ENCODE measurements around the gene HIGD1C. TPM values are rescaled to one million over a fixed set of nuclear protein-coding genes. Genes with fewer than 3 reads are reported as not detected.

HIGD1C gene
- total RNA-seq, 1 experiment from 2014 or later, result not detected

GRCh38 chr12:50961708-50962107 is 9.4 kb downstream of the HIGD1C start:
- Histone ChIP-seq H4K8ac (replicated peaks; ENCODE audit: insufficient read length, low read depth, low read length) (no peak overlapping the region), H3K27ac (ENCODE audit: insufficient read length, low read depth, low read length) (no peak overlapping the region), H3K4me2 (ENCODE audit: insufficient read depth, insufficient read length, low read length) (no peak overlapping the region), H2AK5ac (ENCODE audit: insufficient read length, low read length) (no peak overlapping the region), H2BK5ac (ENCODE audit: insufficient read length, low read length) (no peak overlapping the region), H3K27me3 (ENCODE audit: insufficient read depth, low read length) (no peaks in the 10 kb centered on the region), H4K20me1 (ENCODE audit: control insufficient read depth, insufficient read depth, insufficient read length) (no peaks in the 10 kb centered on the region), H3K79me1 (ENCODE audit: insufficient read depth, low read depth, low read length, poor library complexity, severe bottlenecking) (no peaks in the 10 kb centered on the region), H2BK120ac (ENCODE audit: low read depth, low read length, poor library complexity, severe bottlenecking) (no peak overlapping the region), H3K18ac (ENCODE audit: insufficient read length, low read depth, low read length) (no peak overlapping the region), H3K23ac (ENCODE audit: insufficient read length, low read depth, low read length) (no peak overlapping the region), H3T11ph (ENCODE audit: low read length) (no peak overlapping the region), H3K9ac (ENCODE audit: extremely low read depth, insufficient read length, low read length) (no peak overlapping the region), H3K14ac (ENCODE audit: insufficient read depth, low read length) (no peak overlapping the region), H3K79me2 (ENCODE audit: insufficient read depth, low read length) (no peaks in the 10 kb centered on the region), H4K91ac (ENCODE audit: insufficient read length, low read depth, low read length) (no peak overlapping the region), H4K5ac (ENCODE audit: insufficient read length, low read depth, low read length) (no peak overlapping the region), H3K4me1 (ENCODE audit: insufficient read depth, low read length) (no peaks in the 10 kb centered on the region), H2BK15ac (ENCODE audit: low read depth, low read length) (no peak overlapping the region), H2AFZ (ENCODE audit: low read length) (no peak overlapping the region), H3K9me3 (ENCODE audit: control insufficient read depth, low read depth, low read length) (no peaks in the 10 kb centered on the region), H3K23me2 (ENCODE audit: insufficient read length, low read depth, low read length, poor library complexity, severe bottlenecking) (no peaks in the 10 kb centered on the region), H3K4ac (ENCODE audit: low read depth, low read length) (no peak overlapping the region), H3K56ac (ENCODE audit: insufficient read length, low read depth, low read length) (no peak overlapping the region), H2BK20ac (ENCODE audit: low read depth, low read length, poor library complexity, severe bottlenecking) (no peak overlapping the region), H2BK12ac (ENCODE audit: insufficient read length, low read depth, low read length) (no peak overlapping the region)
- peaks cover 0 to 2% (median 0%) of the 10 kb centered on the region in 3 experiments; a peak in 1 of 7 replicates for H3K36me3 Mint-ChIP-seq (ENCODE audit: insufficient read depth in 1 of 3, low read depth in 3 of 3)
- H3K9me3 Mint-ChIP-seq, result no peaks in the 10 kb centered on the region
- H3K27ac Mint-ChIP-seq, result no peak overlapping the region
- H3K4me3 Mint-ChIP-seq, result no peak overlapping the region
- TF ChIP-seq, protein P1, sequence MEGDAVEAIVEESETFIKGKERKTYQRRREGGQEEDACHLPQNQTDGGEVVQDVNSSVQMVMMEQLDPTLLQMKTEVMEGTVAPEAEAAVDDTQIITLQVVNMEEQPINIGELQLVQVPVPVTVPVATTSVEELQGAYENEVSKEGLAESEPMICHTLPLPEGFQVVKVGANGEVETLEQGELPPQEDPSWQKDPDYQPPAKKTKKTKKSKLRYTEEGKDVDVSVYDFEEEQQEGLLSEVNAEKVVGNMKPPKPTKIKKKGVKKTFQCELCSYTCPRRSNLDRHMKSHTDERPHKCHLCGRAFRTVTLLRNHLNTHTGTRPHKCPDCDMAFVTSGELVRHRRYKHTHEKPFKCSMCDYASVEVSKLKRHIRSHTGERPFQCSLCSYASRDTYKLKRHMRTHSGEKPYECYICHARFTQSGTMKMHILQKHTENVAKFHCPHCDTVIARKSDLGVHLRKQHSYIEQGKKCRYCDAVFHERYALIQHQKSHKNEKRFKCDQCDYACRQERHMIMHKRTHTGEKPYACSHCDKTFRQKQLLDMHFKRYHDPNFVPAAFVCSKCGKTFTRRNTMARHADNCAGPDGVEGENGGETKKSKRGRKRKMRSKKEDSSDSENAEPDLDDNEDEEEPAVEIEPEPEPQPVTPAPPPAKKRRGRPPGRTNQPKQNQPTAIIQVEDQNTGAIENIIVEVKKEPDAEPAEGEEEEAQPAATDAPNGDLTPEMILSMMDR (conservative IDR thresholded peaks at IDR 0.05), result no peak
- no peaks in the 10 kb centered on the region for H3K27me3 Mint-ChIP-seq (ENCODE audit: low read depth)
- H3K4me1 Mint-ChIP-seq, result no peaks in the 10 kb centered on the region
- no peak for DNase-seq
- WGBS (ENCODE audit: extremely low coverage, insufficient read length, low lambda C conversion rate), result no CpG with 5 or more reads among the region's 4 CpGs

Data from H9 (cell line).